SU-DHL-6 (cell line): ENCODE results near the gene SPAG8.
A peak's percentile ranks its signal among the peaks of the same experiment; 100 is the strongest.

Experiments
- H2AFZ ChIP-seq: fragments of 200-600 bp; sonication (generic); 2 replicates; pipeline ENCODE4 v1.6.1; 2014; ENCODE audit warnings: low read depth, mild to moderate bottlenecking, moderate library complexity, mixed read lengths, antibody characterized with exemption, low read length; ENCODE audit not compliant: severe bottlenecking
- H3F3A ChIP-seq: fragments of 200-600 bp; shearing (Covaris generic); 2 replicates; pipeline ENCODE4 v1.6.0; 2016; ENCODE audit warnings: antibody characterized with exemption, mild to moderate bottlenecking; ENCODE audit not compliant: insufficient read depth
- H3K27ac ChIP-seq: fragments of 200-600 bp; sonication (generic); 2 replicates; pipeline ENCODE4 v1.5.1; 2016; ENCODE audit warnings: low read depth, mild to moderate bottlenecking, low read length, moderate library complexity, mixed read lengths
- H3K27me3 ChIP-seq: fragments of 200-600 bp; sonication (generic), shearing (Covaris generic); 2 replicates; pipeline ENCODE4 v1.6.0; 2014; ENCODE audit warnings: mild to moderate bottlenecking, low read length
- H3K36me3 ChIP-seq: fragments of 200-600 bp; sonication (generic); 2 replicates; pipeline ENCODE4 v1.6.1; 2014; ENCODE audit warnings: mild to moderate bottlenecking, low read length, mixed read lengths
- H3K4me2 ChIP-seq: fragments of 300-600, 200-600 bp; shearing (Covaris generic), sonication (generic); 2 replicates; pipeline ENCODE4 v1.6.0; 2014; ENCODE audit warnings: low read length, low read depth, mild to moderate bottlenecking; ENCODE audit not compliant: poor library complexity, severe bottlenecking
- H3K4me3 ChIP-seq: fragments of 200-600 bp; sonication (generic); 2 replicates; pipeline ENCODE4 v1.5.1; 2014; ENCODE audit warnings: antibody characterized with exemption, low read length, mild to moderate bottlenecking, mixed read lengths; ENCODE audit not compliant: insufficient read depth, poor library complexity, severe bottlenecking
- H3K79me2 ChIP-seq: fragments of 200-600 bp; sonication (generic); 2 replicates; pipeline ENCODE4 v1.6.1; 2014; ENCODE audit warnings: mild to moderate bottlenecking, low read length, moderate library complexity; ENCODE audit not compliant: insufficient read depth
- H3K9ac ChIP-seq: fragments of 200-600 bp; sonication (generic); 2 replicates; pipeline ENCODE4 v1.7.0; 2014; ENCODE audit warnings: mild to moderate bottlenecking, low read length
- H3K9me2 ChIP-seq: fragments of 200-600 bp; sonication (generic); replicated peaks from 2 replicates; pipeline ENCODE4 v1.6.1; 2014; ENCODE audit warnings: low read length; ENCODE audit not compliant: insufficient read depth
- H3K9me3 ChIP-seq: fragments of 200-600 bp; sonication (generic); 2 replicates; pipeline ENCODE4 v1.6.1; 2014; ENCODE audit warnings: low read length, mixed read lengths; ENCODE audit not compliant: insufficient read depth
- H4K20me1 ChIP-seq: fragments of 200-600 bp; sonication (generic); 2 replicates; pipeline ENCODE4 v1.6.1; 2014; ENCODE audit warnings: low read depth, mild to moderate bottlenecking, antibody characterized with exemption, low read length, moderate library complexity, mixed read lengths
- EZH2phosphoT487 ChIP-seq: fragments of 200-600 bp; sonication (generic), shearing (Covaris generic); conservative IDR thresholded peaks from 2 replicates; pipeline ENCODE4 v1.6.1; 2018; ENCODE audit warnings: mild to moderate bottlenecking, antibody characterized with exemption, low read length, moderate library complexity, mixed read lengths
- TF ChIP-seq, protein P1 (sequence below): fragments of 200-600 bp; sonication (generic); IDR thresholded peaks from one replicate; pipeline ENCODE4 v1.5.1; 2017; ENCODE audit warnings: antibody characterized with exemption, mild to moderate bottlenecking, low read length, moderate library complexity; ENCODE audit not compliant: insufficient read depth, poor library complexity, severe bottlenecking

Gene SPAG8

DNA sequence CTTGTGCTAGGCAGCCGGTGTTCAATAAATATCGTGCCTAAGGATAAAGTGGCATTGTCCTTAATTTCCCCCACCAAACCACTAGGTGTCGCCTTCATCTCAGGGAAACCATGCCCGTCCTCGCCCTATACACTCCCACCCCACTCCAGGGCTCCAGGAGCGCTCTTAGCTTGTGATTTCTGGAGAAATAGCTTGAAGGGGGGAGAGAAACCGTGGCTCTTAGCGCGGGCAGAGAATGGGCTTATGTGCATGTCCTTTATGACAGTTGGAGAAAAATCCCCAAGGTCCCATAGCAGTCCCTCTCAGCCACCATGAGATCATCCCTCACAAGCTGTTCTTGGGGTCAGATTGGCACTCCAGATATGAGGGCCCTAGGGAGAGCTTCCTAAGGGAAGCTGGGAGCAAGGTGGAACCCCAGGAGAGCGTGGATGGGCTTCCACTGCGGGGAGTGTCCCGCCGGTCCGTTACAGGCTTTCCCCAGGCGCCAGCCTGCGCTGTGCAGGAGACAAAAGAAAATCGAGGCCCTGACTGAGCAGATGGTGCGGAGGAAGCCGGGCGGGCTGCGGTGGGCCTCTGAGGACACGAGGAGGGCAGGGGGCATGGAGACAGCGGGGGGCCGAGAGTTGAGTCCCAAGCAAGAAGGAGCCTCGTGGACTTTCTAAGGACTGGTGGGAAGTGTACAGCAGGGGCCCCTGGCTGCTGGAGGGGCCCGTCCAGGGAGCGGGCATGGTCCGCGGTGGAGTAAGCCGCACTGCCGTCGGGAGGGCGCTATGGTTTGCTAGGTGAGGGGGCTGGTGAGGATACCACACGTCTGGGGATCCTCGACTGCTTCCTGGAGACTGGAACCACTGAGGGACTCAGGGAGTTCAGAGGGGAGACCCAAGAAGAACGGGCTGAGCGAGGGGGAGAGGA lies 21.4 kb downstream of the SPAG8 start:
- Histone ChIP-seq H3K4me2 (no peak overlapping the region), H2AFZ (no peak overlapping the region), H3K36me3 (no peaks in the 10 kb centered on the region), H3K9ac (no peak overlapping the region), H3K79me2 (no peaks in the 10 kb centered on the region), H3K27me3 (no peaks in the 10 kb centered on the region), H3K9me2 (no peaks in the 10 kb centered on the region), H4K20me1 (no peaks in the 10 kb centered on the region), H3K4me3 (no peak overlapping the region), H3K27ac (no peak overlapping the region), H3K9me3 (no peaks in the 10 kb centered on the region), H3F3A (no peaks in the 10 kb centered on the region)
- TF ChIP-seq EZH2phosphoT487: no peak
- TF ChIP-seq, protein P1, sequence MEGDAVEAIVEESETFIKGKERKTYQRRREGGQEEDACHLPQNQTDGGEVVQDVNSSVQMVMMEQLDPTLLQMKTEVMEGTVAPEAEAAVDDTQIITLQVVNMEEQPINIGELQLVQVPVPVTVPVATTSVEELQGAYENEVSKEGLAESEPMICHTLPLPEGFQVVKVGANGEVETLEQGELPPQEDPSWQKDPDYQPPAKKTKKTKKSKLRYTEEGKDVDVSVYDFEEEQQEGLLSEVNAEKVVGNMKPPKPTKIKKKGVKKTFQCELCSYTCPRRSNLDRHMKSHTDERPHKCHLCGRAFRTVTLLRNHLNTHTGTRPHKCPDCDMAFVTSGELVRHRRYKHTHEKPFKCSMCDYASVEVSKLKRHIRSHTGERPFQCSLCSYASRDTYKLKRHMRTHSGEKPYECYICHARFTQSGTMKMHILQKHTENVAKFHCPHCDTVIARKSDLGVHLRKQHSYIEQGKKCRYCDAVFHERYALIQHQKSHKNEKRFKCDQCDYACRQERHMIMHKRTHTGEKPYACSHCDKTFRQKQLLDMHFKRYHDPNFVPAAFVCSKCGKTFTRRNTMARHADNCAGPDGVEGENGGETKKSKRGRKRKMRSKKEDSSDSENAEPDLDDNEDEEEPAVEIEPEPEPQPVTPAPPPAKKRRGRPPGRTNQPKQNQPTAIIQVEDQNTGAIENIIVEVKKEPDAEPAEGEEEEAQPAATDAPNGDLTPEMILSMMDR: peak; percentile 86

DNA sequence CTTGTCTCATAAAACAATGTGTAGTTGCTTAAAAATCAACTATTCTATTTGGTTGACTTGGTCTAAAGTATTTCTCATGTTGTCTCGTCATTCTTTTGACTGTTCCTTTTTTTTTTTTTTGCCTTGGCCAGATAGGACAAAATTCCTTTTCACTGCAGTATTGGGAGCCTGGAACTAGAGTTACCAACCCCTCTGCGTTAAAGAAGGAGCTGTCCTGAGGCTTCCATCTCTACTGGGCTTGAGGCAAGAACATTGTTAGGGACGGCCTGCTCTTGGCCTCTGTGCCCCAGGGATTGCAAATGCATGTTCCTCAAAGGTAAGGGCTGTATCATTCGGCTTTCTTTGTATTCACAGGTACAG lies 22.1 kb downstream of the SPAG8 start:
- Histone ChIP-seq H3K4me2 (no peak overlapping the region), H3F3A (no peaks in the 10 kb centered on the region), H3K27ac (no peak overlapping the region), H4K20me1 (no peaks in the 10 kb centered on the region), H3K9ac (no peak overlapping the region), H3K27me3 (no peaks in the 10 kb centered on the region), H2AFZ (no peak overlapping the region), H3K79me2 (no peaks in the 10 kb centered on the region), H3K9me2 (no peaks in the 10 kb centered on the region), H3K36me3 (no peaks in the 10 kb centered on the region), H3K4me3 (no peak overlapping the region), H3K9me3 (no peaks in the 10 kb centered on the region)
- TF ChIP-seq, protein P1: no peak
- no peak for TF ChIP-seq EZH2phosphoT487

DNA sequence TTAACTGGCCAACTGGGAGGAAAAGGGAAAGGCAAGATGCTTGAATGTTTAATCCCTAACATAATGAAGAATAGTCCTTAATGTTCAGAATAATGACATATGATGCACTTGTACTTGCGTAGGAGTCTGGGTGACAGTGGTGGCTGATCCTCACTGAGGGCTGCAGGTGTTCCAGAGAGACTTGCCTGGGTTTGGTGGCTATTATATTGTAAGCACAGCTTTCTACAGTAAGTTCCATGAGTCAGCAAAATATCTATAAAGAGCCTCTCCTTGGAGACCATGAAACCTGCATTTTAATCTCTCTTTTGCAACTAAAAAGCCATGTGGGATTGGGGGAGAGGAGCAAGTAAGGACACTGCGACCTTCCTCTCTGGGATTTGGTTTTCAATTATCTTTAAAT lies 22.5 kb downstream of the SPAG8 start:
- Histone ChIP-seq H3K4me2 (no peak overlapping the region), H3K27ac (no peak overlapping the region), H3F3A (no peaks in the 10 kb centered on the region), H3K36me3 (no peaks in the 10 kb centered on the region), H3K9me3 (no peaks in the 10 kb centered on the region), H4K20me1 (no peaks in the 10 kb centered on the region), H3K79me2 (no peaks in the 10 kb centered on the region), H3K4me3 (no peak overlapping the region), H3K9me2 (no peaks in the 10 kb centered on the region), H2AFZ (no peak overlapping the region), H3K27me3 (no peaks in the 10 kb centered on the region), H3K9ac (no peak overlapping the region)
- TF ChIP-seq, protein P1: no peak
- no peak for TF ChIP-seq EZH2phosphoT487
